ENCODE data around the gene PHPT1. TPM values are rescaled to one million over a fixed set of nuclear protein-coding genes. Genes with fewer than 3 reads are reported as not detected.

Gene PHPT1
- total RNA-seq, 1 experiment from 2014 or later: 161 TPM

GRCh38 chr9:136863623-136864273 is 14.5 kb downstream of the PHPT1 start:
- no peak overlapping the region for H3K4ac ChIP-seq (ENCODE audit: low read depth, low read length)
- Mint-ChIP-seq H3K27ac (no peak overlapping the region), H3K4me1 (peaks cover 5 to 6% of the 10 kb centered on the region in 2 experiments), H3K36me3 (ENCODE audit: insufficient read depth in 1 of 3, low read depth in 3 of 3) (peaks cover 22 to 56% (median 51%) of the 10 kb centered on the region in 3 experiments), H3K4me3 (peak overlapping the region in 1 of 2 experiments; percentile 32; a peak in 1 of 5 replicates), H3K27me3 (ENCODE audit: low read depth) (peaks cover 2% of the 10 kb centered on the region), H3K9me3 (peaks cover 13 to 19% of the 10 kb centered on the region in 2 experiments)
- peaks cover 5% of the 10 kb centered on the region for H3K9me3 ChIP-seq (ENCODE audit: control insufficient read depth, low read depth, low read length)
- peaks cover 4% of the 10 kb centered on the region for H3K23me2 ChIP-seq (ENCODE audit: insufficient read length, low read depth, low read length, poor library complexity, severe bottlenecking)
- no peak for DNase-seq
- no peak overlapping the region for H3K56ac ChIP-seq (ENCODE audit: insufficient read length, low read depth, low read length)
- H2BK120ac ChIP-seq (ENCODE audit: low read depth, low read length, poor library complexity, severe bottlenecking): no peak overlapping the region
- no peak overlapping the region for H2BK5ac ChIP-seq (ENCODE audit: insufficient read length, low read length)
- WGBS (ENCODE audit: extremely low coverage, insufficient read length, low lambda C conversion rate): no CpG with 5 or more reads among the region's 12 CpGs
- no peak overlapping the region for H3K9ac ChIP-seq (ENCODE audit: extremely low read depth, insufficient read length, low read length)
- no peak overlapping the region for H2BK20ac ChIP-seq (ENCODE audit: low read depth, low read length, poor library complexity, severe bottlenecking)
- TF ChIP-seq, protein P1, sequence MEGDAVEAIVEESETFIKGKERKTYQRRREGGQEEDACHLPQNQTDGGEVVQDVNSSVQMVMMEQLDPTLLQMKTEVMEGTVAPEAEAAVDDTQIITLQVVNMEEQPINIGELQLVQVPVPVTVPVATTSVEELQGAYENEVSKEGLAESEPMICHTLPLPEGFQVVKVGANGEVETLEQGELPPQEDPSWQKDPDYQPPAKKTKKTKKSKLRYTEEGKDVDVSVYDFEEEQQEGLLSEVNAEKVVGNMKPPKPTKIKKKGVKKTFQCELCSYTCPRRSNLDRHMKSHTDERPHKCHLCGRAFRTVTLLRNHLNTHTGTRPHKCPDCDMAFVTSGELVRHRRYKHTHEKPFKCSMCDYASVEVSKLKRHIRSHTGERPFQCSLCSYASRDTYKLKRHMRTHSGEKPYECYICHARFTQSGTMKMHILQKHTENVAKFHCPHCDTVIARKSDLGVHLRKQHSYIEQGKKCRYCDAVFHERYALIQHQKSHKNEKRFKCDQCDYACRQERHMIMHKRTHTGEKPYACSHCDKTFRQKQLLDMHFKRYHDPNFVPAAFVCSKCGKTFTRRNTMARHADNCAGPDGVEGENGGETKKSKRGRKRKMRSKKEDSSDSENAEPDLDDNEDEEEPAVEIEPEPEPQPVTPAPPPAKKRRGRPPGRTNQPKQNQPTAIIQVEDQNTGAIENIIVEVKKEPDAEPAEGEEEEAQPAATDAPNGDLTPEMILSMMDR (conservative IDR thresholded peaks at IDR 0.05): no peak
- no peak overlapping the region for H4K8ac ChIP-seq (replicated peaks; ENCODE audit: insufficient read length, low read depth, low read length)
- no peak overlapping the region for H3K27ac ChIP-seq (ENCODE audit: insufficient read length, low read depth, low read length)
- peaks cover 2% of the 10 kb centered on the region; the same call in 1 of the 2 replicates for H3K79me2 ChIP-seq (ENCODE audit: insufficient read depth, low read length)
- H3T11ph ChIP-seq (ENCODE audit: low read length): no peak overlapping the region
- H3K14ac ChIP-seq (ENCODE audit: insufficient read depth, low read length): no peak overlapping the region
- H4K91ac ChIP-seq (ENCODE audit: insufficient read length, low read depth, low read length): no peak overlapping the region
- H3K18ac ChIP-seq (ENCODE audit: insufficient read length, low read depth, low read length): no peak overlapping the region
- no peak overlapping the region for H4K5ac ChIP-seq (ENCODE audit: insufficient read length, low read depth, low read length)
- H2AFZ ChIP-seq (ENCODE audit: low read length): no peak overlapping the region
- no peak overlapping the region for H2BK12ac ChIP-seq (ENCODE audit: insufficient read length, low read depth, low read length)
- peaks cover 2% of the 10 kb centered on the region for H3K79me1 ChIP-seq (ENCODE audit: insufficient read depth, low read depth, low read length, poor library complexity, severe bottlenecking)
- no peak overlapping the region for H3K4me2 ChIP-seq (ENCODE audit: insufficient read depth, insufficient read length, low read length)
- no peak overlapping the region for H3K23ac ChIP-seq (ENCODE audit: insufficient read length, low read depth, low read length)
- no peak overlapping the region for H2AK5ac ChIP-seq (ENCODE audit: insufficient read length, low read length)
- H3K4me1 ChIP-seq (ENCODE audit: insufficient read depth, low read length): 0 out of 2 replicates have a peak, but pooled peaks cover 3% of the 10 kb centered on the region
- H3K27me3 ChIP-seq (ENCODE audit: insufficient read depth, low read length): no peaks in the 10 kb centered on the region
- H4K20me1 ChIP-seq (ENCODE audit: control insufficient read depth, insufficient read depth, insufficient read length): no peaks in the 10 kb centered on the region
- H2BK15ac ChIP-seq (ENCODE audit: low read depth, low read length): no peak overlapping the region
